SKM-1 treated with dmso at 0.1 percent for 144 hours (cell line): ENCODE measurements around the gene ACOT6.
"Not testable (repeated sequence)": the region's sequence is repeated elsewhere in the genome, so short reads cannot be mapped to it uniquely, and the experiment has no call there.

Experiments used
- DNase-seq: peaks from one replicate; lab custom pipeline; 2025; ENCODE audit not compliant: unreplicated experiment; lab: John Stamatoyannopoulos, UW

Gene ACOT6

DNA sequence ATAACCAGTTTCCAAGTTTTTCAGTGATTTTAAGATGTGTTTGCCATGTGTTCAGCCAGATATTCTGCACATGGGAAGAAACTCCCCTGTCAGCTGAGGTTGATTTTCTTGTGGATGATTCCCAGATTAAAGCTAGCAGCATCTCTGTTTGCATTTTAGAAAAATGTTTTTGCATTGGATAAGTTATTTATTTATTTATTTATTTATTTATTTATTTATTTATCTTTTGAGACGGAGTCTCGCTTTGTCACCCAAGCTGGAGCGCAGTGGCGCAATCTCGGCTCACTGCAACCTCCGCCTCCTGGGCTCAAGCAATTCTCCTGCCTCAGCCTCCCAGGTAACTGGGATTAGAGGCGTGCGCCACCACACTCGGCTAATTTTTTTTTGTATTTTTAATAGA, 17.8 kb upstream of the ACOT6 start:
- no peak for DNase-seq

- no peak for DNase-seq
Observed at GRCh38 chr14:73599499-73599898, 12.8 kb upstream of the ACOT6 start.

- DNase-seq = no peak
Observed at GRCh38 chr14:73602994-73603393, 9.3 kb upstream of the ACOT6 start.

- no peak for DNase-seq
Observed at GRCh38 chr14:73606271-73606670, 6.0 kb upstream of the ACOT6 start.

DNA sequence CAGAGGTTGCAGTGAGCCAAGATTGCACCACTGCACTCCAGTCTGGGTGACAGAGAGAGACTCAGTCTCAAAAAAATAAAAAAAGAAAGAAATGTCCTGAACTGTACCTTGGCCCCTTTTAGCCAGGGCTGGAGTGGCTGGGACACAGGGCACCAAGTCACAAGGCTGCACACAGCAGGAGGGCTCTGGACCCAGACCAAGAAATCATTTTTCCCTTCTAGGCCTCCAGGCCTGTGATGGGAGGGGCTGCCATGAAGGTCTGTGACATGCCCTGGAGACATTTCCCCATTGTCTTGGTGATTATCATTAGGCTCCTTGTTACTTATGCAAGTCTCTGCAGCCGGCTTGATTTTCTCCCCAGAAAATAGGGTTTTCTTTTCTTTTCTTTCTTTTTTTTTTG, 5.1 kb upstream of the ACOT6 start:
- no peak for DNase-seq

GRCh38 chr14:73610687-73611086, 1.6 kb upstream of the ACOT6 start:
- no peak for DNase-seq

- DNase-seq = no peak
Observed at GRCh38 chr14:73613046-73613383, 698 bp downstream of the ACOT6 start.

DNA sequence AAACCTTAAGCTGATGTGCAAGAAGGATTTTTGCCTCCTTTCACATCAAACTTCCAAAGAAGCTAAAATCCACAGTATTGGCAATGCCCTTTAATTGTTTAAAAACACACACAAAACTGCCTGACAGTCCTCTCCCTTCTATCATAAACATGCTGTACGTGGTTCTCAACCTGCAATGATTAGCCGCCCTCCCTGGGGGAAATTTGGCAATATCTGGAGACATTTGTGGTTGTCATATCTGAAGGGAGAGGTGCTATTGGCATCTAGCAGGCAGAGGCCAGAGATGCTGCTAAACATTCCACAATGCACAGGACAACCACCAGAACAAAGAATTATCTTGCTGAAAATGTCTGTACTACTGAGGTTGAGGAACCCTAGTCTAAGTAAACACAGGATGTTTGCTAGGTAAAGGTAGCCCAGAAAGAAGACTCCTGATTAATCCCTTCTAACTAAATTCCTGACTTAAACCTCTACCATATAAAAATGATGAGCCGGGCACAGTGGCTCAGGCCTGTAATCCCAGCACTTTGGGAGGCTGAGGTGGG, 1.2 kb downstream of the ACOT6 start:
- no peak for DNase-seq

GRCh38 chr14:73616831-73617230, 4.5 kb downstream of the ACOT6 start:
- no peak for DNase-seq

DNA sequence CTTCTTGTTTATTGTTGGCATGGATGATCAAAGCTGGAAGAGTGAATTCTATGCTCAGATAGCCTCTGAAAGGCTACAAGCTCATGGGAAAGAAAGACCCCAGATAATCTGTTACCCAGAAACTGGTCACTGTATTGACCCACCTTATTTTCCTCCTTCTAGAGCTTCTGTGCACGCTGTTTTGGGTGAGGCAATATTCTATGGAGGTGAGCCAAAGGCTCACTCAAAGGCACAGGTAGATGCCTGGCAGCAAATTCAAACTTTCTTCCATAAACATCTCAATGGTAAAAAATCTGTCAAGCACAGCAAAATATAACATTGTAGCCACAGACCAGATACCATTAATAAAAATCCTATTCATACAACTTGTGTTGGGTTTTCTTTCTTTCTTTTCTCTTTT, 7.2 kb downstream of the ACOT6 start:
- no peak for DNase-seq

DNA sequence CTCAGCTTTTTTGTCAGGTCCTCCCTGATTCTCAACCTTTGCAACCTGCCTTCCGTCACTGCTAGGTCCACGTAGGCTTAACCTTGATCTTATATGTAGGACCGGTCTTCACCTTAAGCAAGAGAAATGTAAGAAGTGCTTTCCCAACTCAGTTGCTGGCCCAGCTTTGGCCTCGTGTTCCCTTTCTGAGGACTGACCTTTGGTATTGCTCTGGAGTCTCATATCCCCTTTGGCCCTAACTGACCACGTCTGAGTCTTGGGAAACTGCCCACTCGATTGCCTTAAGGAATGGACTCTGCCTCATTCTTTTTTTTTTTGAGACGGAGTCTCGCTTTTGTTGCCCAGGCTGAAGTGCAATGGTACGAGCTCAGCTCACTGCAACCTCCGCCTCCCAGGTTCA, 8.0 kb downstream of the ACOT6 start:
- DNase-seq = no peak

DNA sequence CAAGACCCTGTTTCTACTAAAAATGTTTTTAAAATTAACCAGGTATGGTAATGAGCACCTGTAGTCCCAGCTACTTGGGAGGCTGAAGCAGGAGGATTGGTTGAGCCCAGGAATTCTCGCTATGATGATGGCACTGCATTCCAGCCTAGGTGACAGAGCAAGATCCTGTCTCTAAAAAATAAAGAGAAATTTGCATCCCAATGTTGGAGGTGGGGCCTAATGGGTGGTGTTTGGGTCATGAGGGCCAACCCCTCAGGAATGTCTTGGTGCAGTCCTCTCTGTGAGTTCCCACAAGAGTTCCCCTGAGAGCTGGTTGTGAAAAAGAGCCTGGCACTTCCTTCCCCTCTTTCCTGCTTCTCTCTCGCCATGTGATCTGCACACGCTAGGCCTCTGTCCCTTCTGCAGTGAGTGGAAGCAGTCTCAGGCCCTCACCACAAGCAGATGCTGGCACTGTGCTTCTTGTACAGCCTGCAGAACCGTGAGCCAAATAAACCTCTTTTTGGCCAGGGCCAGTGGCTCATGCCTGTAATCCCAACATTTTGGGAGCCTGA, 11.3 kb downstream of the ACOT6 start:
- DNase-seq = no peak

GRCh38 chr14:73625706-73626105, 13.4 kb downstream of the ACOT6 start:
- DNase-seq = no peak

DNA sequence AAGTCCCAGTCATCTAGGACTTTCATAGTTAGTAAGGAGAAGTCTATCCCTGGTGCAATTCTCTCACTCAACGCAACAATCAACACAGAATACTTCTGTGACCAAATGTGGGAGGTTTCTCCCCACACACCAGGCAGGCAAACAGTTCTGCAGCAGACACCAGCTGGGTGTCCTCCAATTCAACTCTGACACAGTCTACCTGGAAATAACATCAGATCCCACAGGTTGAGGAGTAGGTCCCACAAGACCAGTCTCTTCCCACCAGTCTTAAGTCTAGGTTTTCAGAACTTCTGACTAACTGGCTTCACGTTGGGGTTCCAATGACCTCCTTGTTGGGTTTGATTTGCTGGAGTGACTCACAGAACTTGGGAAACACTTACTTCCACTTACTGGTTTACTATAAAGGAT, 14.8 kb downstream of the ACOT6 start:
- no peak for DNase-seq

DNA sequence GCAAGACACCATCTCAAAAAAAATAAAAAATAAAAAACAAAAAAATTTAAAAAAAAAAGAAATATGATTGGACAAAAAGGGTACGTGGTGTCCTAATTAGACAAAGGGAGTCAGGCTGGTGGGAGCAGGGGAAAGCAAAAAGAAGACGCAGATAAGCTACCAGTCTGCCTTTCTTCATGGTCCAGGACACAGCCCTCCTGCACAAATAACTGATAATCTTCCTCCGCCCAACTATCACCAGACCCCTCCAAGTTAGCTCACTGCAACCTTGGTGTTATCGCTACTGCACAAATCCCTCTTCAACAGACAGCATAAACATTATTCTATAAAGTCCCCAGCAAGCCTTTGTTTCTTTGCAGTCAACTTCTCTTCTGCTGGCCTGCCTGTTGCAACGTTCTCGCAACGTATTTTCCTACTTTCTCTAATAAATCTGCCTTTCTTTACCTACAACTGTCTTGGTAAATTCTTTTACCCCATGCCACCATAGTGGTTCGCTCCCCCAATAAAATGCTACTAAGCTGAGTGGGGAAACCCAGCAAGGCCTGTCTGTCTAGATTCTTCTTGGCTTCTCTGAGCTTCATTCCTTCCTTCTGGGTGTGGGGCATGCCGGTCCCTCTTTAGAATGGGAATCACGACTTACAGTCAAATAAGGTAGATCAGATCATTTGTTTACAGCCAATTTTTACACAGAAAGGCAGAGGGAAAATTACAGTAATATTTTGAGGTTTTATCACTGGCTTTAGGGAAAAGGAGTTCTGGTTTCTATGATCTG, 17.9 kb downstream of the ACOT6 start:
- no peak for DNase-seq

DNA sequence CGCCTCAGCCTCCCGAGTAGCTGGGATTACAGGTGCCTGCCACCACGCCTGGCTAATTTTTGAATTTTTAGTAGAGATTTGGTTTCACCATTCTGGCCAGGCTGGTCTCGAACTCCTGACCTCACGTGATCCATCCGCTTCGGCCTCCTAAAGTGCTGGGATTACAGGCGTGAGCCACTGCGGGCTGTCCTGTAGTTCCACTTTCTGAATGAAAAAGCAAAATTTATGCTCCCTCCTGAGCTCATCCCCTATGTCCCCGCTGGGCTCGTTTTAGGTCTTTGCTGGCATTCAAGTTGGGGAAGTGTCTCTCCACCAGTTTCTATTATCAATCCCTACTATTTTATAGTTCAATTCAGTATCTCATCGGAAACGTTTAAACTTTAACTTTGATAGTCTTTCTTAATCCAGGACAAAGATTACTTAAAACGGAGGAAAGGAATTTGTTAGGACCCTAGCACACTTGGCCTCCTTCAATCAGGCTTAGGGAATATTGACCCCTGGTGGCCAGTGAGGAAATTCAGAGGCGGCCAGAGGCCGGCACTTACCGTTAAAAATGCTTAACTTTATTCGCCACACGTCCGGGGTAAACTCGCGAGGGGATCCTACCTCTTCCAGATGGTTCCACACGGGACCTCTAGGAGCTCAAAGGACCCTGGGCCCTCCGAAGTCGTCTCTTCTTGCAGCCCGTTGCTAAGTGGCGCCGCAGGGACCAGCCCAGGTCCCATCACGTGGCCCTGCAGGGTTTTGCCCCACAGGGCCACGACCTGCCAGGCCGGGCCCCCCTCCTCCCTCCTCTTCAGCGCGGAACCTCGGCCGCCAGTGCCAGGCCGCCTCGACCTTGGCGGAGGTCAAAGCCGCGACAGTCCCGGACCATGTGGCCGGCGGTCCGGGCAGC, 21.0 kb downstream of the ACOT6 start:
- no peak for DNase-seq

- no peak for DNase-seq
Observed at GRCh38 chr14:73634011-73634833, 21.9 kb downstream of the ACOT6 start.

DNA sequence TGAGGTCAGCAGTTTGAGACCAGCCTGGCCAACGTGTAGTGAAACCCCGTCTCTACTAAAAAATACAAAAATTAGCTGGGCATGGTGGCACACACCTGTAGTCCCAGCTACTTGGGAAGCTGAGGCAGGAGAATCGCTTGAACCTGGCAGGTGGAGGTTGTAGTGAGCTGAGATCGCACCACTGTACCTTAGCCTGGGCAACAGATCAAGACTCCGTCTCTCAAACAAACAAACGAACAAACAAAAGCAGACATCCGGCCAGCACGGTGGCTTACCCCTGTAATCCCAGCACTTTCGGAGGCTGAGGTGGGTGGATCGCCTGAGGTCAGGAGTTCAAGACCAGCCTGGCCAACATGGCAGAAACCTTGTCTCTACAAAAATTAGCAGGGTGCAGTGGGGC, 24.0 kb downstream of the ACOT6 start:
- not testable (repeated sequence) for DNase-seq

DNA sequence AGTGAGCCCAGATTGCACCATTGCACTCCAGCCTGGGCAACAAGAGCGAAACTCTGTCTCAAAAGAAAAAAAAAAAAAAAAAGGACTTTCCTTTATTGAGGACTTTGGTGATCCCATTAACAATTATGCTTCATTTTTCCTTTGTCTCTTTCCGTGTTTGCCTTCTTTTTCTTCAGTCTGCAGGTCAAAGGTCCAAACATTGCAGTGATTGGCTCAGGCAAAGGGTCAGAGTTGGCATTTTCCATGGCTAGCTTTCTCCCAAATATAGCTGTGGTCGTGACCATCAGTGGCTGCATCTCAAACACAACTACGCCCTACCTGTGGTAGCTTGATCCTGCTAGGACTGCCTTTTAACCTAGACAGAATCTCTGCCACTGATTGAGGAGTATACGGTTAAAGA, 25.5 kb downstream of the ACOT6 start:
- no peak for DNase-seq

DNA sequence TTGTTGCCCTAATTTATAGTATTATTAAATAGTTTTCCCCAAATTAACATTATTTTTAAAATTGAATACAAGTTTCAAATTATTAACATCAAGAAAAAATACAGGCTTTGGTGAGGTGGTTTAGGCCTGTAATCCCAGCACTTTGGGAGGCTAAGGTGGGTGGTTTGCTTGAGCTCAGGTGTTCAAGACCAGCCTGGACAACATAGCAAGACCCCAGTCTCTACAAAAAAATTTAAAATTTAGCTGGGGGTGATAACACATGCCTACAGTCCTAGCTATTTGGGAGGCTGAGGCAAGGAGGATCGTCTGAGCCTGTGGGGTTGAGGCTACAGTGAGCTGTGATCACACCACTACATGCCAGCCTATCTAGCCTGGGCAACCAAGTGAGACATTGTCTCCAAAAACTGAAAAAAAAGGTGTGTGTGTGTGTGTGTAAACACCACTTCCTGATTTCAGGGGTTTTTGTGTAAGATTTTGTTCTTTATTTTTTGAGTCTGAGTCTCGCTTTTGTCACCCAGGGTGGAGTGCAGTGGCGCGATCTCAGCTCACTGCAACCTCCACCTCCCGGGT, 28.6 kb downstream of the ACOT6 start:
- DNase-seq = no peak
